Thyroid gland (tissue), 4 donors: ENCODE data around the gene AIG1.

Experiments used
- POLR2A ChIP-seq, 2 donors: fragments of 450-650 bp; IDR thresholded peaks; one replicate each; pipeline ENCODE4 v1.6.1; 2017; ENCODE audit warnings: antibody characterized with exemption in 2 of 2, mild to moderate bottlenecking in 2 of 2, moderate library complexity in 1 of 2
- TF ChIP-seq, protein P1 (sequence below), 6 experiments: fragments of 200-600 bp in 3 of 6; fragments of 450-650 bp in 3 of 6; sonication (generic) in 3 of 6; IDR thresholded peaks; one replicate each; pipeline ENCODE4 v1.5.1; 2016 to 2019; ENCODE audit warnings: antibody characterized with exemption in 6 of 6, mild to moderate bottlenecking in 2 of 6, inconsistent platforms in 1 of 6, moderate library complexity in 1 of 6

DNA sequence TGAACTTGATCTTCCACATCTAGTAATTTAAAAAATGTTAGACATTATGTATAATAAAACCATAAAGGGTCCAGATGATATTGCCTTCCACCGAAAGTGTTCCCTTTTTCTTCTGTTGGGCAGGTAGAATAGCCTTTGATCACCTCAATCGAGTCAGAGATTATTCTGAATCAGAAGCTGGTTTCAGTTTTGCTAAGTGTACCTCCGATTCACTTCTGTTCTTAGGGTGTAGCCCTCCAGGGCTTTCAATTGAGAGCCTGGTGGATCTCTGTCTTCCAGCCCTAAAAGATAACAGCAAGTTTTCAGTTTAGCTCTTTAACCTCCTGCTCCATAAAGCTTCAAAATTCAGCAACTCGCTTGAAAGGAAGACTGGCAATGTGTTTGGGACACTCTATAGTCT lies 21.1 kb upstream of the AIG1 start:
- TF ChIP-seq, protein P1, sequence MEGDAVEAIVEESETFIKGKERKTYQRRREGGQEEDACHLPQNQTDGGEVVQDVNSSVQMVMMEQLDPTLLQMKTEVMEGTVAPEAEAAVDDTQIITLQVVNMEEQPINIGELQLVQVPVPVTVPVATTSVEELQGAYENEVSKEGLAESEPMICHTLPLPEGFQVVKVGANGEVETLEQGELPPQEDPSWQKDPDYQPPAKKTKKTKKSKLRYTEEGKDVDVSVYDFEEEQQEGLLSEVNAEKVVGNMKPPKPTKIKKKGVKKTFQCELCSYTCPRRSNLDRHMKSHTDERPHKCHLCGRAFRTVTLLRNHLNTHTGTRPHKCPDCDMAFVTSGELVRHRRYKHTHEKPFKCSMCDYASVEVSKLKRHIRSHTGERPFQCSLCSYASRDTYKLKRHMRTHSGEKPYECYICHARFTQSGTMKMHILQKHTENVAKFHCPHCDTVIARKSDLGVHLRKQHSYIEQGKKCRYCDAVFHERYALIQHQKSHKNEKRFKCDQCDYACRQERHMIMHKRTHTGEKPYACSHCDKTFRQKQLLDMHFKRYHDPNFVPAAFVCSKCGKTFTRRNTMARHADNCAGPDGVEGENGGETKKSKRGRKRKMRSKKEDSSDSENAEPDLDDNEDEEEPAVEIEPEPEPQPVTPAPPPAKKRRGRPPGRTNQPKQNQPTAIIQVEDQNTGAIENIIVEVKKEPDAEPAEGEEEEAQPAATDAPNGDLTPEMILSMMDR (IDR thresholded peaks at IDR 0.05) = no peak
- TF ChIP-seq POLR2A (IDR thresholded peaks at IDR 0.05) = no peak
